Large intestine (tissue), 3 donors: ENCODE results near the gene MYCT1. TPM values are rescaled to one million over a fixed set of nuclear protein-coding genes. Genes with fewer than 3 reads are reported as not detected.
"Not testable (repeated sequence)": the region's sequence is repeated elsewhere in the genome, so short reads cannot be mapped to it uniquely, and the experiment has no call there.

Experiments used
- DNase-seq, 2 donors: peaks; one replicate each; pipeline versions ENCODE4 v3.0.0 to v3.0.0-alpha.2; 2013
- H3K27ac ChIP-seq: one replicate; pipeline ENCODE4 v1.5.1; 2013; ENCODE audit warnings: low read length
- H3K27me3 ChIP-seq: 2 replicates; pipeline ENCODE4 v1.6.1; 2013; ENCODE audit warnings: low read length; ENCODE audit not compliant: control insufficient read depth, insufficient read depth
- H3K36me3 ChIP-seq: 2 replicates; pipeline ENCODE4 v1.6.1; 2013; ENCODE audit warnings: low read length; ENCODE audit not compliant: control insufficient read depth, insufficient read depth
- H3K4me1 ChIP-seq: one replicate; pipeline ENCODE4 v1.6.1; 2013; ENCODE audit warnings: low read length; ENCODE audit not compliant: control insufficient read depth, insufficient read depth
- H3K4me3 ChIP-seq: one replicate; pipeline ENCODE4 v1.5.1; 2013; ENCODE audit warnings: low read length
- H3K9me3 ChIP-seq: one replicate; pipeline ENCODE4 v1.6.1; 2013; ENCODE audit warnings: mild to moderate bottlenecking, low read depth, low read length, moderate library complexity; ENCODE audit not compliant: control insufficient read depth
- WGBS: methylation state at CpG from one replicate; pipeline ENCODE4 v1.1.5; 2013; ENCODE audit warnings: low lambda C conversion rate; ENCODE audit not compliant: insufficient coverage; 5-methylcytosine and 5-hydroxymethylcytosine counted together
- polyA plus RNA-seq: library from polyadenylated mRNA; unstranded; fragments of 120-200 nt; gene quantifications from one replicate; pipeline ENCODE4 v1.2.1, GENCODE V29; 2013

The MYCT1 gene
- polyA plus RNA-seq, 1 donor: 8.5 TPM

- WGBS: no CpG with 5 or more reads among the region's 8 CpGs
- not testable (repeated sequence) for H3K9me3 ChIP-seq, DNase-seq, H3K4me1 ChIP-seq, H3K36me3 ChIP-seq, H3K27ac ChIP-seq, H3K27me3 ChIP-seq, H3K4me3 ChIP-seq
These were observed 14.8 kb upstream of the MYCT1 start for GRCh38 chr6:152682935-152683334.

GRCh38 chr6:152685819-152686218 is 11.9 kb upstream of the MYCT1 start:
- no CpG with 5 or more reads among the region's 12 CpGs for WGBS

GRCh38 chr6:152695372-152696045 is 2.2 kb upstream of the MYCT1 start:
- Histone ChIP-seq H3K9me3 (no peaks in the 10 kb centered on the region), H3K4me3 (no peak overlapping the region), H3K27ac (no peak overlapping the region), H3K4me1 (no peaks in the 10 kb centered on the region), H3K27me3 (no peaks in the 10 kb centered on the region), H3K36me3 (no peaks in the 10 kb centered on the region)
- no CpG with 5 or more reads among the region's 3 CpGs for WGBS
- no peak for DNase-seq

More at GRCh38 chr6:152685819-152686218, 11.9 kb upstream of the MYCT1 start:
- H3K36me3 ChIP-seq: no peaks in the 10 kb centered on the region
- no peak overlapping the region for H3K27ac ChIP-seq
- H3K27me3 ChIP-seq: no peaks in the 10 kb centered on the region
- H3K9me3 ChIP-seq: no peaks in the 10 kb centered on the region
- H3K4me3 ChIP-seq: no peak overlapping the region
- no peaks in the 10 kb centered on the region for H3K4me1 ChIP-seq
- no peak for DNase-seq

GRCh38 chr6:152696522-152696921 is 1.2 kb upstream of the MYCT1 start:
- H3K4me1 ChIP-seq: no peaks in the 10 kb centered on the region
- no peak overlapping the region for H3K27ac ChIP-seq
- H3K27me3 ChIP-seq: no peaks in the 10 kb centered on the region
- no CpG with 5 or more reads among the region's 2 CpGs for WGBS
- DNase-seq: no peak
- no peak overlapping the region for H3K4me3 ChIP-seq
- no peaks in the 10 kb centered on the region for H3K9me3 ChIP-seq
- no peaks in the 10 kb centered on the region for H3K36me3 ChIP-seq

GRCh38 chr6:152698692-152699091 is 995 bp downstream of the MYCT1 start:
- DNase-seq: no peak
- no peaks in the 10 kb centered on the region for H3K4me1 ChIP-seq
- no CpG with 5 or more reads among the region's 1 CpG for WGBS
- H3K27ac ChIP-seq: no peak overlapping the region
- H3K4me3 ChIP-seq: no peak overlapping the region
- H3K36me3 ChIP-seq: no peaks in the 10 kb centered on the region
- H3K9me3 ChIP-seq: no peaks in the 10 kb centered on the region
- H3K27me3 ChIP-seq: no peaks in the 10 kb centered on the region

- no peak overlapping the region for H3K27ac ChIP-seq
- H3K4me3 ChIP-seq: no peak overlapping the region
- H3K36me3 ChIP-seq: no peaks in the 10 kb centered on the region
- H3K4me1 ChIP-seq: no peaks in the 10 kb centered on the region
- 100% methylated on average over 1 of the region's 5 CpGs for WGBS
- no peak for DNase-seq
- no peaks in the 10 kb centered on the region for H3K9me3 ChIP-seq
- H3K27me3 ChIP-seq: no peaks in the 10 kb centered on the region
These were observed 2.7 kb downstream of the MYCT1 start for GRCh38 chr6:152700427-152700826.

GRCh38 chr6:152701081-152701862 is 3.6 kb downstream of the MYCT1 start:
- Histone ChIP-seq H3K27ac (no peak overlapping the region), H3K4me3 (no peak overlapping the region)

GRCh38 chr6:152701863-152702401 is 4.2 kb downstream of the MYCT1 start:
- no peak for DNase-seq
- Histone ChIP-seq H3K9me3 (no peaks in the 10 kb centered on the region), H3K27ac (no peak overlapping the region), H3K27me3 (no peaks in the 10 kb centered on the region), H3K4me3 (no peak overlapping the region), H3K4me1 (no peaks in the 10 kb centered on the region), H3K36me3 (no peaks in the 10 kb centered on the region)
- WGBS: 100% methylated on average over 1 of the region's 4 CpGs

More at GRCh38 chr6:152701081-152701862, 3.6 kb downstream of the MYCT1 start:
- no peak for DNase-seq
- no peaks in the 10 kb centered on the region for H3K27me3 ChIP-seq
- no CpG with 5 or more reads among the region's 7 CpGs for WGBS
- H3K4me1 ChIP-seq: no peaks in the 10 kb centered on the region
- H3K36me3 ChIP-seq: no peaks in the 10 kb centered on the region
- no peaks in the 10 kb centered on the region for H3K9me3 ChIP-seq

- not testable (repeated sequence) for DNase-seq, H3K27ac ChIP-seq, H3K4me3 ChIP-seq, H3K36me3 ChIP-seq, H3K27me3 ChIP-seq, H3K4me1 ChIP-seq, H3K9me3 ChIP-seq
These were observed 6.1 kb downstream of the MYCT1 start for GRCh38 chr6:152703750-152704149.

GRCh38 chr6:152705327-152705726 is 7.6 kb downstream of the MYCT1 start:
- Histone ChIP-seq H3K9me3 (no peaks in the 10 kb centered on the region), H3K36me3 (no peaks in the 10 kb centered on the region), H3K4me1 (no peaks in the 10 kb centered on the region), H3K4me3 (no peak overlapping the region), H3K27me3 (no peaks in the 10 kb centered on the region), H3K27ac (no peak overlapping the region)
- no peak for DNase-seq
- WGBS: 100% methylated on average over 1 of the region's 2 CpGs
